NCI-H146 (cell line): Measurements from ENCODE around the gene QSOX1.

Experiments
- DNase-seq: peaks from one replicate; lab custom pipeline; 2025; lab: John Stamatoyannopoulos, UW

QSOX1 gene

GRCh38 chr1:180217006-180217405 is 62.3 kb downstream of the QSOX1 start:
- DNase-seq, result no peak

GRCh38 chr1:180218806-180219765 is 64.4 kb downstream of the QSOX1 start:
- no peak for DNase-seq

GRCh38 chr1:180219776-180220175 is 65.1 kb downstream of the QSOX1 start:
- DNase-seq, result no peak

GRCh38 chr1:180221462-180221861 is 66.8 kb downstream of the QSOX1 start:
- no peak for DNase-seq

- no peak for DNase-seq
These were observed 70.2 kb downstream of the QSOX1 start for GRCh38 chr1:180224902-180225301.

GRCh38 chr1:180225403-180225802 is 70.7 kb downstream of the QSOX1 start:
- DNase-seq, result no peak

GRCh38 chr1:180227861-180228647 is 73.4 kb downstream of the QSOX1 start:
- no peak for DNase-seq

GRCh38 chr1:180228648-180229482 is 74.2 kb downstream of the QSOX1 start:
- DNase-seq, result peak; percentile 39

GRCh38 chr1:180229483-180230415 is 75.1 kb downstream of the QSOX1 start, which contains the start of gene LHX4:
TSS of gene LHX4 (plus strand) at chr1:180230264. CDS start at chr1:180230530, 266 bp downstream.
- peak; percentile 65 for DNase-seq

GRCh38 chr1:180230416-180230790 is 75.7 kb downstream of the QSOX1 start:
- DNase-seq, result no peak

GRCh38 chr1:180230791-180231505 is 76.3 kb downstream of the QSOX1 start:
- peak; percentile 44 for DNase-seq

- DNase-seq, result peak; percentile 33
These were observed 76.8 kb downstream of the QSOX1 start for GRCh38 chr1:180231506-180231921.

- no peak for DNase-seq
These were observed 77.3 kb downstream of the QSOX1 start for GRCh38 chr1:180231936-180232335.

GRCh38 chr1:180232521-180233043 is 77.9 kb downstream of the QSOX1 start:
- DNase-seq, result no peak

GRCh38 chr1:180233191-180234011 is 78.7 kb downstream of the QSOX1 start:
- DNase-seq, result no peak

- DNase-seq, result no peak
These were observed 79.9 kb downstream of the QSOX1 start for GRCh38 chr1:180234369-180235076.

- DNase-seq, result no peak
These were observed 80.4 kb downstream of the QSOX1 start for GRCh38 chr1:180235077-180235501.
